OCI-LY1 (cell line): Measurements from ENCODE around the gene TAS2R41.
"Not testable (repeated sequence)": the region's sequence is repeated elsewhere in the genome, so short reads cannot be mapped to it uniquely, and the experiment has no call there.

Experiments
- H2AFZ ChIP-seq: fragments of 200-600 bp; sonication (generic), shearing (Covaris generic); 2 replicates; pipeline ENCODE4 v1.6.0; 2014; ENCODE audit warnings: antibody characterized with exemption, mild to moderate bottlenecking, low read length
- H3F3A ChIP-seq: fragments of 200-600 bp; sonication (generic), shearing (Covaris generic); 2 replicates; pipeline ENCODE4 v1.6.0; 2014; ENCODE audit warnings: mild to moderate bottlenecking, antibody characterized with exemption, low read length, moderate library complexity; ENCODE audit not compliant: insufficient read depth
- H3K27ac ChIP-seq: fragments of 200-600 bp; sonication (generic); 2 replicates; pipeline ENCODE4 v1.5.1; 2014; ENCODE audit warnings: low read length, mixed run types, mild to moderate bottlenecking, low read depth; ENCODE audit not compliant: poor library complexity, severe bottlenecking
- H3K27me3 ChIP-seq: fragments of 200-600 bp; sonication (generic); 2 replicates; pipeline ENCODE4 v1.6.0; 2014; ENCODE audit warnings: antibody characterized with exemption, mild to moderate bottlenecking, low read length, moderate library complexity; ENCODE audit not compliant: insufficient read depth
- H3K36me3 ChIP-seq: fragments of 200-600 bp; sonication (generic); 2 replicates; pipeline ENCODE4 v1.6.1; 2014; ENCODE audit warnings: mild to moderate bottlenecking, antibody characterized with exemption, low read length, moderate library complexity, mixed read lengths; ENCODE audit not compliant: insufficient read depth
- H3K4me1 ChIP-seq: fragments of 200-600 bp; sonication (generic); 2 replicates; pipeline ENCODE4 v1.5.1; 2014; ENCODE audit warnings: mild to moderate bottlenecking, low read length, moderate library complexity; ENCODE audit not compliant: insufficient read depth, severe bottlenecking
- H3K4me2 ChIP-seq: fragments of 200-600 bp; sonication (generic), shearing (Covaris generic); 2 replicates; pipeline ENCODE4 v1.6.1; 2014; ENCODE audit warnings: low read length
- H3K4me3 ChIP-seq: fragments of 200-600 bp; sonication (generic); 2 replicates; pipeline ENCODE4 v1.5.1; 2014; ENCODE audit warnings: low read length, low read depth, mild to moderate bottlenecking, mixed read lengths; ENCODE audit not compliant: poor library complexity, severe bottlenecking
- H3K79me2 ChIP-seq: fragments of 200-600 bp; shearing (Covaris generic); 2 replicates; pipeline ENCODE4 v1.6.1; 2016; ENCODE audit warnings: mixed run types, low read length, mixed read lengths; ENCODE audit not compliant: insufficient read depth
- H3K9ac ChIP-seq: fragments of 200-600 bp; sonication (generic), shearing (Covaris generic); 2 replicates; pipeline ENCODE4 v1.6.1; 2014; ENCODE audit warnings: mild to moderate bottlenecking, low read length, mixed read lengths
- H3K9me2 ChIP-seq: fragments of 200-600 bp; sonication (generic), shearing (Covaris generic); 2 replicates; pipeline ENCODE4 v1.6.1; 2014; ENCODE audit warnings: low read depth, mild to moderate bottlenecking, low read length, mixed read lengths
- H3K9me3 ChIP-seq: fragments of 200-600 bp; shearing (Covaris generic); 2 replicates; pipeline ENCODE4 v1.6.1; 2014; ENCODE audit warnings: low read length, mixed read lengths
- H4K20me1 ChIP-seq: fragments of 200-600 bp; sonication (generic), shearing (Covaris generic); 2 replicates; pipeline ENCODE4 v1.6.0; 2016; ENCODE audit warnings: mild to moderate bottlenecking, low read length; ENCODE audit not compliant: insufficient read depth
- CTCF ChIP-seq: fragments of 200-600 bp; sonication (generic), shearing (Covaris generic); IDR thresholded peaks from 2 replicates; pipeline ENCODE4 v1.5.1; 2017; ENCODE audit warnings: mild to moderate bottlenecking, antibody characterized with exemption, low read length, moderate library complexity, mixed read lengths
- EZH2 ChIP-seq: fragments of 200-600 bp; sonication (generic), shearing (Covaris generic); IDR thresholded peaks from 2 replicates; pipeline ENCODE4 v1.8.0; 2017; ENCODE audit warnings: borderline replicate concordance, mixed run types, mild to moderate bottlenecking, antibody characterized with exemption, low read length, moderate library complexity, mixed read lengths

Gene TAS2R41

DNA sequence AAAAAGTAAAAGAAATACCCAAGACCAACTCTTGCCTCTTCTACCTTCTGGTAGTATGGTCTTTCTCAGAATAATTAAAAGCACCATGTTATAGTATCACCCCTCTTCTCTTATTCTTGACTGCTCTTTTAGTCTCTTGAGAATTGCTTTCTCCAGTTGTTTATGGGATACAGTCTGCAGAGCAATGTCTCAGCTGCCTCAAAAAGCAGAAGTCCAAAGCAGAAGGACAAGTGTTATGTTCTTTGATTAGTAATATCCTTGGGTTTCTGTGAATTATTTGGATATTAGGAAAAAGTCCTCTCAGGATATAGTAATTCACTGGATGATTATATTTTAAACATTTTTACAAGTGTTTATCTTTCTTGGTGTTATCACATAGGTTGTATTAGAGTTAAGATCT, 7.4 kb downstream of the TAS2R41 start:
- H3K79me2 ChIP-seq = no peaks in the 10 kb centered on the region
- H3K9me2 ChIP-seq = no peaks in the 10 kb centered on the region
- TF ChIP-seq EZH2 = no peak
- no peaks in the 10 kb centered on the region for H3K9me3 ChIP-seq
- no peak overlapping the region for H3K4me3 ChIP-seq
- no peaks in the 10 kb centered on the region for H3K4me1 ChIP-seq
- H3K9ac ChIP-seq = no peak overlapping the region
- H3K27me3 ChIP-seq = no peaks in the 10 kb centered on the region
- no peaks in the 10 kb centered on the region for H3K36me3 ChIP-seq
- H3K27ac ChIP-seq = no peak overlapping the region
- H3K4me2 ChIP-seq = no peak overlapping the region
- H3F3A ChIP-seq = no peaks in the 10 kb centered on the region
- H2AFZ ChIP-seq = no peak overlapping the region
- no peaks in the 10 kb centered on the region for H4K20me1 ChIP-seq

DNA sequence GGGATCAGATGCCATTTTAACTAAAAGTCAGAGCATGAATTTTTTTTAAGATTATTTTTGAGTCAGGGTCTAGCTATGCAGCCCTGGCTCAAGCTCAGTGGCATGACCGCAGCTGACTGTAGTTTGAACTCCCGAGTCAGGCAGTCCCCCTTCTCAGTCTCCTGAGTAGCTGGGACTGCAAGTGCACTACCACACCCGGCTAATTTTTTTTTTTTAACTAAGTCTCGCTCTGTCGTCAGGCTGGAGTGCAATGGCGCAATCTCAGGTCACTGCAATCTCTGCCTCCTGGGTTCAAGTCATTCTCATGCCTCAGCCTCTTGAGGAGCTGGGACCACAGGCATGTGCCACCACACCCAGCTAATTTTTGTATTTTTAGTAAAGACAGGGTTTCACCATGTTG, 7.8 kb downstream of the TAS2R41 start:
- Histone ChIP-seq H3K36me3 (no peaks in the 10 kb centered on the region), H3K9me3 (no peaks in the 10 kb centered on the region), H3K27me3 (no peaks in the 10 kb centered on the region), H3K4me1 (no peaks in the 10 kb centered on the region), H3K27ac (no peak overlapping the region), H3K9ac (no peak overlapping the region), H3K4me2 (no peak overlapping the region), H3F3A (no peaks in the 10 kb centered on the region), H2AFZ (no peak overlapping the region), H3K9me2 (no peaks in the 10 kb centered on the region), H3K4me3 (no peak overlapping the region), H3K79me2 (no peaks in the 10 kb centered on the region), H4K20me1 (no peaks in the 10 kb centered on the region)
- TF ChIP-seq EZH2 (no peak), CTCF (no peak)

DNA sequence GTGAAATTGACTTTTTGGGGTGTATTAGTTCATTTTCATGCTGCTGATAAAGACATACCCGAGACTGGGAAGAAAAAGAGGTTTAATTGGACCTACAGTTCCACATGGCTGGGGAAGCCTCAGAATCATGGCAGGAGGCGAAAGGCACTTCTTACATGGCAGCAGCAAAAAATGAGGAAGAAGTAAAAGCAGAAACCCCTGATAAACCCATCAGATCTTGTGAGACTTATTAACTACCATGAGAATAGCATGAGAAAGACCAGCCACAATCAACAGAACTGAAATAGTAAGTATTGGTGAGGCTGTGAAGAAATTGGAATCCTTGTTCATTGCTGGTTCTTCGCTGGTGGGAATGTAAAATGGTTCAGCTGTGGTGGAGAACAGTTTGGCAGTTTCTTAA, 8.6 kb downstream of the TAS2R41 start:
- H4K20me1 ChIP-seq, H3K4me3 ChIP-seq, H2AFZ ChIP-seq, H3K27me3 ChIP-seq, H3K9me2 ChIP-seq, H3K9me3 ChIP-seq, H3K4me1 ChIP-seq, H3K27ac ChIP-seq, H3K79me2 ChIP-seq, H3K36me3 ChIP-seq, H3K9ac ChIP-seq, H3F3A ChIP-seq, H3K4me2 ChIP-seq: not testable (repeated sequence)

- TF ChIP-seq CTCF = no peak
- TF ChIP-seq EZH2 = no peak
- H3K27ac ChIP-seq = no peak overlapping the region
- no peak overlapping the region for H3K4me2 ChIP-seq
- H3K9me2 ChIP-seq = no peaks in the 10 kb centered on the region
- H3K4me3 ChIP-seq = no peak overlapping the region
- no peaks in the 10 kb centered on the region for H3K9me3 ChIP-seq
- H3K27me3 ChIP-seq = no peaks in the 10 kb centered on the region
- H3K4me1 ChIP-seq = no peaks in the 10 kb centered on the region
- H3K79me2 ChIP-seq = no peaks in the 10 kb centered on the region
- H4K20me1 ChIP-seq = no peaks in the 10 kb centered on the region
- H3K36me3 ChIP-seq = no peaks in the 10 kb centered on the region
- H3F3A ChIP-seq = no peaks in the 10 kb centered on the region
- no peak overlapping the region for H2AFZ ChIP-seq
- H3K9ac ChIP-seq = no peak overlapping the region
Measured at GRCh38 chr7:143487061-143487460, 9.4 kb downstream of the TAS2R41 start.
